Endothelial cell (in vitro differentiated cells): ENCODE data around the gene TMPRSS2. TPM values are rescaled to one million over a fixed set of nuclear protein-coding genes. Genes with fewer than 3 reads are reported as not detected.

Source experiments
- DNase-seq: peaks from one replicate; pipeline ENCODE4 v3.0.0; 2021; ENCODE audit warnings: low spot score
- H3K27ac Mint-ChIP-seq: one replicate; pipeline ENCODE4 v1.8.0; 2021; ENCODE audit warnings: mixed read lengths, inconsistent platforms; ENCODE audit not compliant: unreplicated experiment
- H3K27me3 Mint-ChIP-seq: one replicate; pipeline ENCODE4 v1.8.0; 2021; ENCODE audit warnings: mild to moderate bottlenecking, moderate library complexity, mixed read lengths, inconsistent platforms; ENCODE audit not compliant: unreplicated experiment
- H3K36me3 Mint-ChIP-seq: one replicate; pipeline ENCODE4 v1.8.0; 2021; ENCODE audit warnings: mild to moderate bottlenecking, low read depth, mixed read lengths, inconsistent platforms; ENCODE audit not compliant: unreplicated experiment
- H3K4me1 Mint-ChIP-seq: one replicate; pipeline ENCODE4 v1.8.0; 2021; ENCODE audit warnings: mild to moderate bottlenecking, mixed read lengths, inconsistent platforms; ENCODE audit not compliant: unreplicated experiment
- H3K4me3 Mint-ChIP-seq: one replicate; pipeline ENCODE4 v1.8.0; 2021; ENCODE audit warnings: mild to moderate bottlenecking, mixed read lengths, inconsistent platforms; ENCODE audit not compliant: unreplicated experiment
- H3K9me3 Mint-ChIP-seq: one replicate; pipeline ENCODE4 v1.8.0; 2021; ENCODE audit warnings: mixed read lengths, inconsistent platforms; ENCODE audit not compliant: unreplicated experiment
- long read RNA-seq: library from polyadenylated mRNA; unstranded; transcript quantifications from one replicate; pipeline ENCODE4 v2.0.0, GENCODE V29; 2020; ENCODE audit not compliant: unreplicated experiment
- total RNA-seq: library from RNA; stranded (reverse); fragmentation: NEBNext Ultra II Directional; extraction: Animal tissue kit (Norgen Biotek cat#: 25700); gene quantifications from one replicate; pipeline ENCODE4 v1.2.1, GENCODE V29; 2021; ENCODE audit not compliant: unreplicated experiment
- TF ChIP-seq, protein P1 (sequence below): fragments of 200-600 bp; sonication (generic); IDR thresholded peaks from one replicate; pipeline ENCODE4 v1.5.0; 2021; ENCODE audit warnings: antibody characterized with exemption; ENCODE audit not compliant: unreplicated experiment

The TMPRSS2 gene
- total RNA-seq = 46.3 TPM
- long read RNA-seq, transcript TMPRSS2-201 (14 exons, 3,205 nt) = major isoform, 10 of 16 reads
- long read RNA-seq, partial matches to known transcripts = 0 of 16 reads
- long read RNA-seq, other reads (novel, unspliced or antisense) = 6 of 16 reads

- Mint-ChIP-seq H3K27ac (peak within 1 kb of the TSS; percentile 87), H3K36me3 (no peaks in the 10 kb centered on the region), H3K4me3 (peak within 1 kb of the TSS; percentile 89), H3K27me3 (peaks cover 7% of the 10 kb centered on the region), H3K9me3 (no peaks in the 10 kb centered on the region), H3K4me1 (peaks cover 30% of the 10 kb centered on the region)
- TF ChIP-seq, protein P1, sequence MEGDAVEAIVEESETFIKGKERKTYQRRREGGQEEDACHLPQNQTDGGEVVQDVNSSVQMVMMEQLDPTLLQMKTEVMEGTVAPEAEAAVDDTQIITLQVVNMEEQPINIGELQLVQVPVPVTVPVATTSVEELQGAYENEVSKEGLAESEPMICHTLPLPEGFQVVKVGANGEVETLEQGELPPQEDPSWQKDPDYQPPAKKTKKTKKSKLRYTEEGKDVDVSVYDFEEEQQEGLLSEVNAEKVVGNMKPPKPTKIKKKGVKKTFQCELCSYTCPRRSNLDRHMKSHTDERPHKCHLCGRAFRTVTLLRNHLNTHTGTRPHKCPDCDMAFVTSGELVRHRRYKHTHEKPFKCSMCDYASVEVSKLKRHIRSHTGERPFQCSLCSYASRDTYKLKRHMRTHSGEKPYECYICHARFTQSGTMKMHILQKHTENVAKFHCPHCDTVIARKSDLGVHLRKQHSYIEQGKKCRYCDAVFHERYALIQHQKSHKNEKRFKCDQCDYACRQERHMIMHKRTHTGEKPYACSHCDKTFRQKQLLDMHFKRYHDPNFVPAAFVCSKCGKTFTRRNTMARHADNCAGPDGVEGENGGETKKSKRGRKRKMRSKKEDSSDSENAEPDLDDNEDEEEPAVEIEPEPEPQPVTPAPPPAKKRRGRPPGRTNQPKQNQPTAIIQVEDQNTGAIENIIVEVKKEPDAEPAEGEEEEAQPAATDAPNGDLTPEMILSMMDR = no peak
- peak; percentile 66 for DNase-seq
Observed at GRCh38 chr21:41507521-41508414, at the start of gene TMPRSS2. Gene TMPRSS2, minus strand, starts transcription at chr21:41508158. Its CDS starts 10,025 bp downstream, at chr21:41498133.

DNA sequence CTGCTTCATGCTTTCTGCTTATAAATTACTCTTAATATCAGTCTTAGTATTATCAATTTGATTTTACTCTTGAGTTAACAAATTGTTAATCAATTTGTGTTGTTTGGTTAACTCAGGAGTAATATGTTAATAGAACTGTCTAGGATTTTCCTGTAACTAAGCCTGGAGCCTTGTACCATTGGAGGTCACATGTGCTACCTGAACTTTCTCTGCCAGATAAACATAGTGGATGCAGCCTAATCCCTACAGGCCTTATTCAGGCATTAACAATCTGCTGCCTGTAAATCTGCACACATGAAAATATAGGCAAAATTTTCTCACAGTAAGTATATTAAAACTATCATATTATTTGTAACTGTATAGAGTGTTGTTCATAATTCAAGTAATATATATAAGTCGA lies 47.1 kb upstream of the TMPRSS2 start:
- H3K27ac Mint-ChIP-seq = no peak overlapping the region
- H3K9me3 Mint-ChIP-seq = no peaks in the 10 kb centered on the region
- H3K4me1 Mint-ChIP-seq = peaks cover 6% of the 10 kb centered on the region
- TF ChIP-seq, protein P1 = no peak
- H3K36me3 Mint-ChIP-seq = no peaks in the 10 kb centered on the region
- peaks cover 4% of the 10 kb centered on the region for H3K27me3 Mint-ChIP-seq
- H3K4me3 Mint-ChIP-seq = no peak overlapping the region
- no peak for DNase-seq

GRCh38 chr21:41552254-41552653 lies 44.3 kb upstream of the TMPRSS2 start:
- Mint-ChIP-seq H3K4me3 (no peak overlapping the region), H3K27me3 (peaks cover 10% of the 10 kb centered on the region), H3K27ac (peak overlapping the region; percentile 11), H3K4me1 (peaks cover 6% of the 10 kb centered on the region), H3K9me3 (no peaks in the 10 kb centered on the region), H3K36me3 (no peaks in the 10 kb centered on the region)
- DNase-seq = no peak
- TF ChIP-seq, protein P1 = no peak

DNA sequence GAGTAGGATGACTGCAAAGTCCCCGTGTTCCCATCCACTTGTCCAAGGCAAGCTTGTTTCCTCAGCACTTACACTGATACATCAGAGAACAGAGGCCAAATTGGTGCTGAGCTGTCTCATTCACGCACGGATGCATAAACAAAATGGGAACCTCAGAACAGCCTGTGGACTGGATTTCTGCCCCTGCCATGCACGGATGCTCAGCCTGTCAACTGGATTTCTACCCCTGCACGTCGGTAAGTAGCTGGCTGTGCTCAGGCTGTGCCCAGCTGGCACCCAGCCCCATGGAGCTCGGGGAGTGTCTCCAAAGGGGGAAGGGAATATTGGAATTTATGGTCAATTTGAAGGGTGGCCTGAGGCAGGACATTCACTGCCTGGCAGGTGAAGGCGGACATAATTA lies 40.8 kb upstream of the TMPRSS2 start:
- Mint-ChIP-seq H3K4me1 (peaks cover 6% of the 10 kb centered on the region), H3K27me3 (peaks cover 10% of the 10 kb centered on the region), H3K36me3 (no peaks in the 10 kb centered on the region)

More for the DNA sequence above, 40.8 kb upstream of the TMPRSS2 start:
- Mint-ChIP-seq H3K4me3 (no peak overlapping the region), H3K27ac (no peak overlapping the region), H3K9me3 (no peaks in the 10 kb centered on the region)
- DNase-seq = no peak
- TF ChIP-seq, protein P1 = no peak
